Osteocyte (in vitro differentiated cells): ENCODE results near the gene SLITRK1. TPM values are rescaled to one million over a fixed set of nuclear protein-coding genes. Genes with fewer than 3 reads are reported as not detected.

Source experiments
- DNase-seq: peaks from one replicate; pipeline ENCODE4 v3.0.0; 2021; ENCODE audit warnings: mixed read lengths; ENCODE audit not compliant: unreplicated experiment; ENCODE audit errors: extremely low spot score
- H3K27ac Mint-ChIP-seq: one replicate; pipeline ENCODE4 v1.8.0; 2021; ENCODE audit warnings: mild to moderate bottlenecking, mixed read lengths; ENCODE audit not compliant: unreplicated experiment
- H3K27me3 Mint-ChIP-seq: one replicate; pipeline ENCODE4 v1.8.0; 2021; ENCODE audit warnings: mixed read lengths; ENCODE audit not compliant: unreplicated experiment
- H3K36me3 Mint-ChIP-seq: one replicate; pipeline ENCODE4 v1.8.0; 2021; ENCODE audit warnings: mixed read lengths; ENCODE audit not compliant: unreplicated experiment
- H3K4me1 Mint-ChIP-seq: one replicate; pipeline ENCODE4 v1.8.0; 2021; ENCODE audit warnings: mixed read lengths; ENCODE audit not compliant: unreplicated experiment
- H3K4me3 Mint-ChIP-seq: one replicate; pipeline ENCODE4 v1.8.0; 2021; ENCODE audit warnings: mild to moderate bottlenecking, moderate library complexity, mixed read lengths; ENCODE audit not compliant: unreplicated experiment
- H3K9me3 Mint-ChIP-seq: one replicate; pipeline ENCODE4 v1.8.0; 2021; ENCODE audit warnings: mixed read lengths; ENCODE audit not compliant: unreplicated experiment
- CTCF ChIP-seq: fragments of 200-600 bp; sonication (generic); IDR thresholded peaks from 2 replicates; pipeline ENCODE4 v1.5.0; 2021; ENCODE audit warnings: antibody characterized with exemption, mild to moderate bottlenecking, moderate library complexity
- total RNA-seq: library from RNA; stranded (reverse); gene quantifications from 2 replicates; pipeline ENCODE4 v1.2.1, GENCODE V29; 2021

The SLITRK1 gene
- total RNA-seq, 1 donor from 2014 or later, result 0.21 TPM

GRCh38 chr13:83865161-83866137 lies 16.8 kb downstream of the SLITRK1 start:
- Mint-ChIP-seq H3K27ac (no peak overlapping the region), H3K9me3 (no peaks in the 10 kb centered on the region), H3K4me1 (no peaks in the 10 kb centered on the region), H3K36me3 (no peaks in the 10 kb centered on the region), H3K4me3 (no peak overlapping the region), H3K27me3 (no peaks in the 10 kb centered on the region)
- DNase-seq, result no peak
- no peak for TF ChIP-seq CTCF

- Mint-ChIP-seq H3K4me1 (no peaks in the 10 kb centered on the region), H3K4me3 (no peak overlapping the region), H3K27me3 (no peaks in the 10 kb centered on the region), H3K27ac (no peak overlapping the region), H3K36me3 (no peaks in the 10 kb centered on the region), H3K9me3 (no peaks in the 10 kb centered on the region)
- DNase-seq, result no peak
- TF ChIP-seq CTCF, result no peak
Measured at GRCh38 chr13:83853771-83854170, 28.5 kb downstream of the SLITRK1 start.

GRCh38 chr13:83845106-83845505 lies 37.2 kb downstream of the SLITRK1 start:
- no peak for DNase-seq
- H3K27me3 Mint-ChIP-seq, result no peaks in the 10 kb centered on the region

GRCh38 chr13:83839146-83839545 lies 43.1 kb downstream of the SLITRK1 start:
- Mint-ChIP-seq H3K4me3 (no peak overlapping the region), H3K9me3 (no peaks in the 10 kb centered on the region), H3K27ac (no peak overlapping the region), H3K36me3 (no peaks in the 10 kb centered on the region), H3K4me1 (no peaks in the 10 kb centered on the region), H3K27me3 (no peaks in the 10 kb centered on the region)
- no peak for TF ChIP-seq CTCF
- DNase-seq, result no peak

More at GRCh38 chr13:83845106-83845505, 37.2 kb downstream of the SLITRK1 start:
- no peak for TF ChIP-seq CTCF
- no peak overlapping the region for H3K4me3 Mint-ChIP-seq
- H3K36me3 Mint-ChIP-seq, result no peaks in the 10 kb centered on the region
- H3K27ac Mint-ChIP-seq, result no peak overlapping the region
- no peaks in the 10 kb centered on the region for H3K4me1 Mint-ChIP-seq
- H3K9me3 Mint-ChIP-seq, result peaks cover 11% of the 10 kb centered on the region

GRCh38 chr13:83831796-83832195 lies 50.5 kb downstream of the SLITRK1 start:
- no peak for DNase-seq
- no peak overlapping the region for H3K4me3 Mint-ChIP-seq
- H3K27me3 Mint-ChIP-seq, result no peaks in the 10 kb centered on the region
- TF ChIP-seq CTCF, result no peak
- H3K27ac Mint-ChIP-seq, result no peak overlapping the region
- H3K36me3 Mint-ChIP-seq, result no peaks in the 10 kb centered on the region
- H3K9me3 Mint-ChIP-seq, result no peaks in the 10 kb centered on the region
- H3K4me1 Mint-ChIP-seq, result peaks cover 6% of the 10 kb centered on the region
